ACC112 (cell line): Measurements from ENCODE around the gene B4GALNT4.

ENCODE experiments used
- H2AFZ ChIP-seq: fragments of 200-600 bp; sonication (generic); one replicate; pipeline ENCODE4 v1.6.0; 2017; ENCODE audit warnings: antibody characterized with exemption, low read length; ENCODE audit not compliant: unreplicated experiment
- H3K27ac ChIP-seq: fragments of 200-600 bp; sonication (generic); 2 replicates; pipeline ENCODE4 v1.5.1; 2014; ENCODE audit warnings: low read depth, mild to moderate bottlenecking, antibody characterized with exemption, low read length, moderate library complexity
- H3K27me3 ChIP-seq: fragments of 200-600 bp; sonication (generic); 2 replicates; pipeline ENCODE4 v1.6.1; 2014; ENCODE audit warnings: mild to moderate bottlenecking, antibody characterized with exemption, low read length, moderate library complexity, mixed read lengths; ENCODE audit not compliant: insufficient read depth
- H3K36me3 ChIP-seq: fragments of 200-600 bp; sonication (generic); 2 replicates; pipeline ENCODE4 v1.6.1; 2016; ENCODE audit warnings: mild to moderate bottlenecking, antibody characterized with exemption, low read length, moderate library complexity, mixed read lengths; ENCODE audit not compliant: insufficient read depth
- H3K4me1 ChIP-seq: fragments of 200-600 bp; sonication (generic); one replicate; pipeline ENCODE4 v1.6.1; 2016; ENCODE audit warnings: low read length, mixed read lengths; ENCODE audit not compliant: insufficient read depth, unreplicated experiment, control insufficient read depth
- H3K4me3 ChIP-seq: fragments of 200-600 bp; sonication (generic); 2 replicates; pipeline ENCODE4 v1.5.1; 2014; ENCODE audit warnings: mild to moderate bottlenecking, low read depth, low read length
- H3K79me2 ChIP-seq: fragments of 200-600 bp; sonication (generic); one replicate; pipeline ENCODE4 v1.6.0; 2016; ENCODE audit warnings: low read length; ENCODE audit not compliant: control insufficient read depth, unreplicated experiment, insufficient read depth

Gene B4GALNT4

DNA sequence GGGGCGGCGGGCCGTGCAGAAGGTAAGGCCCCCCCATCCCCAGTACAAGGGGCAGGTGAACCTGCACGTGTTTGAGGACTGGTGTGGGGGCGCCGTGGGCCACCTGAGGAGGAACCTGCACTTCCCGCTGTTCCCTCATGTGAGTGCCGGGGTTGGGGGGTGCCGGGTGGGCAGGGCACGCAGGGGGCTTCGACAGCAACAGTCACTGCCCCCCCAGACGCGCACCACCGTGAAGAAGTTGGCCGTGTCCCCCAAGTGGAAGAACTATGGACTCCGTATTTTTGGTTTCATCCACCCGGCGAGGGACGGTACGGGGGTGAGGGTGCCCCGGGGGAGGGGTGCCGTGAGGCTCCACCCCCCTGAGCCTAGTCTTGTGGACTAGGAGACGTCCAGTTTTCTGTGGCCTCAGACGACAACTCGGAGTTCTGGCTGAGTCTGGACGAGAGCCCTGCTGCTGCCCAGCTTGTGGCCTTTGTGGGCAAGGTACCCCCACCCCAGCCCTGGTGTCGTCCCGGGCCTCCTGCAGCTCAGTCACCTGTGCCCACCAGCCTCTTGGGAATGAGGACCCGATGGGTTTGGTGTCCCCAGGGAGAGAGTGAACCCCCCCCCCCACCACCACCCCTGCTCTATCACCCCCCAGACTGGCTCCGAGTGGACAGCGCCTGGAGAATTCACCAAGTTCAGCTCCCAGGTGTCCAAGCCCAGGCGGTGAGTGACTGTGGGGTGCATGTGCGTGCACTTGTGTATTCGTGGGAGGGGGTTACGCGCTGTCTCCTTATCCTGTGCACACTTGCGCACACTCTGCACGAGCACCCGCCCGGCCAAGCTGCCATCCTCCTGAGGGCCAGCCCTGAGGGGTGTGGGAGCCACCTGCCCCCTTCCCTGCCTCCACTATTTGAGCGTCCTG, 3.8 kb downstream of the B4GALNT4 start:
- no peak overlapping the region for H3K27ac ChIP-seq
- H3K4me3 ChIP-seq = no peak overlapping the region
- peaks cover 17% of the 10 kb centered on the region for H3K27me3 ChIP-seq
- no peaks in the 10 kb centered on the region for H3K4me1 ChIP-seq
- no peaks in the 10 kb centered on the region for H3K36me3 ChIP-seq
- no peak overlapping the region for H2AFZ ChIP-seq
- H3K79me2 ChIP-seq = no peaks in the 10 kb centered on the region

DNA sequence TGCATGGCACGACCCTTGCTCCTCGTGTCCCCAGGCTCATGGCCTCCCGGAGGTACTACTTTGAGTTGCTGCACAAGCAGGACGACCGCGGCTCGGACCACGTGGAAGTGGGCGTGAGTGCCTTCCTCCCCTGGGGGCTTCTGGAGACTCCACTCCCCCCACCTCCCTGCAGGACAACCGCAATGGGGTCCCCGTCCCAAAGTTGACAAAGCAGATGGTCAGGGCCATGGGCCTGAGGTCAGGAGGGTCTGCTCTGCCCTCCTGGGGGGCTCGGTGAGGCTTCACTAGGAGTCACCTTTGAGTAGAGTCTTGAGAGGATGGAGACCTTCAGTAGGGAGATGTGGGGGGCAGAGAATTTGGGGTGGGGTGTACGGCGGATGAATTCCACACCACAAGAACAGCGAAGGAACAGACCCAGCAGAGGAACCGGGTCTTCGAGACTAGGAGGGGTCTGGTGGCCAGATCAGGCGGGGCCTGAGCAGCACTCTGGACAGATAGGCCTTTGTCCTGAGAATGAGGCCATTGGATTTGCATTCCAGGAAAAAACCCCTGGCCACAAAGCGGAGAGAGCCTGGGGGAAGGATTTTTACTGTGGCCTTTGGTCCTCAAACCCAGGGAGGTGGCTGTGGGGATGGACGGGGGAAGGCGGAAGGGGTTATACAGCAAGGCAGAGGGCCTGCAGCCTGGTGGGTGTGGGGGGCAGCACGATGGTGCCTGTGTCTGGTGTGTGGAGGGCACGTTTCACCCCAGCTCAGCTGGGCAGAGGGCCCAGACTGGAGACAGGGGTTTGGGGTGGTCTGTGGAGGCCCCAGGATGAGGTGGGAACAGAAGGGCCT, 4.6 kb downstream of the B4GALNT4 start:
- no peaks in the 10 kb centered on the region for H3K36me3 ChIP-seq
- no peaks in the 10 kb centered on the region for H3K4me1 ChIP-seq
- no peak overlapping the region for H3K4me3 ChIP-seq
- no peak overlapping the region for H3K27ac ChIP-seq
- no peaks in the 10 kb centered on the region for H3K79me2 ChIP-seq
- H2AFZ ChIP-seq = no peak overlapping the region
- H3K27me3 ChIP-seq = peaks cover 10% of the 10 kb centered on the region

DNA sequence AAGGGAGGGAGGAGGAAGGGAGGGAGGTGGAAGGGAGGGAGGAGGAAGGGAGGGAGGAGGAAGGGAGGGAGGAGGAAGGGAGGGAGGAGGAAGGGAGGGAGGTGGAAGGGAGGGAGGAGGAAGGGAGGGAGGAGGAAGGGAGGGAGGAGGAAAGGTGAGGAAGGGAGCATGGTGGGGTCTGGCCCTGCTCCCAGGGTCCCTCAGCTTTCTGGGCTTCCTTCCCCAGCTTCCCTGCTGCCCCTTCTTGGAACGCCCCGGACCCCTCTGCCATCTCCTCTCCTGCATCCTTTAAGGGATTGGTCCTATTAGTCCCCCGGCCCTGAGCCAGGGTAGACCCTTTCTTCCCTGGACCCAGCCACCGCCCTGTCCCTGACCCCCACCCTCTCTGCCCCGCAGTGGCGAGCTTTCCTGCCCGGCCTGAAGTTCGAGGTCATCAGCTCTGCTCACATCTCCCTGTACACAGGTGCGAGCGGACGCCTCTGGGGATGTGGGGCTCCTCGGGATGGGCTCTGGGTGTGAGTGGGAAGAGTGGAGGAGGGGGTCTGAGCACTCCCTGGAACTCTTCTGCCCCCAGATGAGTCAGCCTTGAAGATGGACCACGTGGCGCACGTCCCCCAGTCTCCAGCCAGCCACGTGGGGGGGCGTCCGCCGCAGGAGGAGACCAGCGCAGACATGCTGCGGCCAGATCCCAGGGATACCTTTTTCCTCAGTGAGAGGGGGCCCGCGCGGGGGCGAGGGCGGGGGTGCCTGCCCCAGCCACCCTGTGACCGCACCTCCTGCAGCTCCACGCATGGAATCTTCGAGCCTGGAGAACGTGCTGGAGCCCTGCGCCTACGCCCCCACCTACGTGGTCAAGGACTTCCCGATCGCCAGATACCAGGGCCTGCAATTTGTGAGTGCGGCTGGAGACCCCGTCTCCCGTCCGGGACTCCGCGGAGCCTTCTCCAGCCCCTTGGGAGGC, 6.0 kb downstream of the B4GALNT4 start:
- H2AFZ ChIP-seq = no peak overlapping the region
- no peaks in the 10 kb centered on the region for H3K36me3 ChIP-seq

DNA sequence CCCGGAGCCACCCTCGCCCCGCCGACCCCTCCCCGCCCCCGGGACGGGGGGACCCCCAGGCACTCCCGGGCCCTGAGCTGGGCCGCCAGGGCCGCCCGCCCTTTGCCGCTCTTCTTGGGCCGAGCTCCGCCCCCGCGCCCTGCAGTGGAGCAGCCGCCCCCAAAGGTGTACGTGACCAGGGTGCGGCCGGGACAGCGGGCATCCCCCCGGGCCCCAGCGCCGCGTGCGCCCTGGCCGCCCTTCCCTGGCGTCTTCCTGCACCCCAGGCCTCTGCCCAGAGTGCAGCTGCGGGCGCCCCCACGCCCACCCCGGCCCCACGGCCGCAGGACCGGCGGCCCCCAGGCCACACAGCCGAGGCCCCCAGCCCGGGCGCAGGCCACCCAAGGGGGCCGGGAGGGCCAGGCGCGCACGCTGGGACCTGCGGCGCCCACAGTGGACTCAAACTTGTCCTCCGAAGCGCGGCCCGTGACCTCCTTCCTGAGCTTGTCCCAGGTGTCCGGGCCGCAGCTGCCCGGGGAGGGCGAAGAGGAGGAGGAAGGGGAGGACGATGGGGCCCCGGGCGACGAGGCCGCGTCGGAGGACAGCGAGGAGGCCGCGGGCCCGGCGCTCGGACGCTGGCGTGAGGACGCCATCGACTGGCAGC, 7.4 kb downstream of the B4GALNT4 start:
- Histone ChIP-seq H2AFZ (no peak overlapping the region), H3K27ac (no peak overlapping the region), H3K36me3 (no peaks in the 10 kb centered on the region), H3K27me3 (no peaks in the 10 kb centered on the region), H3K4me1 (no peaks in the 10 kb centered on the region), H3K4me3 (no peak overlapping the region), H3K79me2 (no peaks in the 10 kb centered on the region)

More for the DNA sequence above, 6.0 kb downstream of the B4GALNT4 start:
- H3K79me2 ChIP-seq = no peaks in the 10 kb centered on the region
- peaks cover 6% of the 10 kb centered on the region for H3K27me3 ChIP-seq
- H3K27ac ChIP-seq = no peak overlapping the region
- no peaks in the 10 kb centered on the region for H3K4me1 ChIP-seq
- no peak overlapping the region for H3K4me3 ChIP-seq

DNA sequence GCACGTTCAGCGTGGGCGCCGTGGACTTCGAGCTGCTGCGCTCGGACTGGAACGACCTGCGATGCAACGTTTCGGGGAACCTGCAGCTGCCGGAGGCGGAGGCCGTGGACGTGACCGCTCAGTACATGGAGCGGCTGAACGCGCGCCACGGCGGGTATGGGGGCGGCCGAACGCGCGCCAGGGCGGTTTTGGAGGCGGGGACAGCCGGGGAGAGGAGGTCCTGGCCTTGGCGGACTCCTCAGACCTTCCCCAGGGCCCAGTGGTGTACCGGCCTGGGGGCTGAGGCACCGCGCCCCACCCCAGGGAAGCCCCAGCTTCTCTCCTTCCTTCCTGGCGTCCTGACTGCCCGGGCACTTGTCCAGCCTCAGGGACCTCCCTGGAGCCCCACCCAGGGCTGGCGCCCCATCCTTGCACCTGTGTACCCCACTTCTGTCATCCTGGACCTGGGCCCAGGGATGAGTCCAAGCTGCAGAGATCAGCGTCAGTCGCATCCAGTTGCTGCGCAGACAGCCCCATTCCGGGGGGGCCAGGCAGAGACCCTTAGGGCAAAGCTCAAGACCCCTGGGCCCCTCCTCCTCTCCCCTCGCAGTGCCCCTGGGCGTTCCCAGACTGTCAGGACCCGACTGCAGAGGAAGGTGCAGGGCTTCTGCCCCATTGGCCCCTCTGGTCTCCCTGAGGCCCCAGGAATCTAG, 8.0 kb downstream of the B4GALNT4 start:
- H3K27me3 ChIP-seq = no peaks in the 10 kb centered on the region
- H3K79me2 ChIP-seq = no peaks in the 10 kb centered on the region
- H3K27ac ChIP-seq = no peak overlapping the region
- H3K4me1 ChIP-seq = no peaks in the 10 kb centered on the region
- H2AFZ ChIP-seq = no peak overlapping the region
- H3K4me3 ChIP-seq = no peak overlapping the region
- no peaks in the 10 kb centered on the region for H3K36me3 ChIP-seq

DNA sequence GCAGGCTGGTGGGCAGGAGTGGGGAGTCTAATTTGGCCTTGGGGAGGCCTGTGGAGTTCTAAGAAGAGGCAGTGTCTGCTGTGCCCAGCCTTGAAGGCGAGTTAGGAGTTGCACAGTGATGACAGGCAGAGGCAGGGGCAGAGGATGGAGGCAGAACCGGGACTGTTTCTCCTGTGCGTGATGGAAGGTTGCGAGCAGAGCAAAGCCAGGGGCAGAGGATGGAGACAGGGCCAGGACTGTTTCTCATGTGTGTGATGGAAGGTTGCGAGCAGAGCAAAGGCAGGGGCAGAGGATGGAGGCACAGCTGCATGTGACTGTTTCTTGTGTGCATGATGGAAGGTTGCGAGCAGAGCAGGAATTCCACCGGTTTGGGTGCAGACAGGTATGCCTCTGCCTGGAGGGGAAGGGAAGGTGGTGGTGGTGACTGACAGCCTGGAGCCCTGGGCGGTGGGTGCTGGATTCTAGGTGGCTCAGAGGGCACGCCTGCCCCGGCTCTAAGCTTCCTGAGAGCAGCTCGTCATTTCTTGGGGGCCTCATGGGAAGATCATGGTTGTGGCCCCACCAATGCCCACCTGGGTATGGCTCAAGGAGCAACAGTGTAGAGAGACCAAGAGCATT, 8.7 kb downstream of the B4GALNT4 start:
- H2AFZ ChIP-seq = no peak overlapping the region
- H3K4me3 ChIP-seq = no peak overlapping the region
- no peak overlapping the region for H3K27ac ChIP-seq
- no peaks in the 10 kb centered on the region for H3K79me2 ChIP-seq
- no peaks in the 10 kb centered on the region for H3K4me1 ChIP-seq
- no peaks in the 10 kb centered on the region for H3K27me3 ChIP-seq
- H3K36me3 ChIP-seq = no peaks in the 10 kb centered on the region

DNA sequence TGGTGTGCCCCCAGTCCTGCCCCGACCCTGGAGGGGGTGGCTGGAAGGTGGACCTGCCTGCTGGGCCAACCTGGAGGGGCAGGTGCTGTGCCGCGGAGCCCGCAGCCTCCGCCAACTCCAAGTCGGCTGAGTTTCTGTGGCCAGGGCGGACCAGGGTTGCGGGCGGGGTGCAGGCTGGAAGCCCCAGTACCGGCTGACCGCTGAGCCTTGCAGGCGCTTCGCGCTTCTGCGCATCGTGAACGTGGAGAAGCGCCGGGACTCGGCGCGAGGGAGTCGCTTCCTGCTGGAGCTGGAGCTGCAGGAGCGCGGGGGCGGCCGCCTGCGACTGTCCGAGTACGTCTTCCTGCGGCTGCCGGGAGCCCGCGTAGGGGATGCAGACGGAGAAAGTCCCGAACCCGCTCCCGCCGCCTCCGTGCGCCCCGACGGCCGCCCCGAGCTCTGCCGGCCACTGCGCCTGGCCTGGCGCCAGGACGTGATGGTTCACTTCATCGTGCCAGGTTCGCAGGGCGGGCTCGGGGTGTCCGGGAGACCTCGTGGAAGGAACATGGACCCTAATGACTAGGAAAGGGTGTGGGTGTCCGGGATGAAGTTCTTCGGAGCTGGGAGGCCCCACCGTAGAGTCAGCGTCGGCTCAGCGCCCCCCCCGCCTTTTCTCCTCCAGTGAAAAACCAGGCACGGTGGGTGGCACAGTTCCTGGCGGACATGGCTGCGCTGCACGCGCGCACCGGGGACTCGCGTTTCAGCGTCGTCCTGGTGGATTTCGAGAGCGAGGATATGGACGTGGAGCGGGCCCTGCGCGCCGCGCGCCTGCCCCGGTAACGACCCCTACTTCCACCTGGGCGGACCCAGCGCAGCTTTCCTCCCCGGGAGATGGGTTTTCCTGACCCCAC, 10.2 kb downstream of the B4GALNT4 start:
- no peak overlapping the region for H3K27ac ChIP-seq
- H3K4me1 ChIP-seq = no peaks in the 10 kb centered on the region
- H2AFZ ChIP-seq = no peak overlapping the region
- no peaks in the 10 kb centered on the region for H3K36me3 ChIP-seq
- H3K4me3 ChIP-seq = no peak overlapping the region
- H3K27me3 ChIP-seq = no peaks in the 10 kb centered on the region
- H3K79me2 ChIP-seq = no peaks in the 10 kb centered on the region

DNA sequence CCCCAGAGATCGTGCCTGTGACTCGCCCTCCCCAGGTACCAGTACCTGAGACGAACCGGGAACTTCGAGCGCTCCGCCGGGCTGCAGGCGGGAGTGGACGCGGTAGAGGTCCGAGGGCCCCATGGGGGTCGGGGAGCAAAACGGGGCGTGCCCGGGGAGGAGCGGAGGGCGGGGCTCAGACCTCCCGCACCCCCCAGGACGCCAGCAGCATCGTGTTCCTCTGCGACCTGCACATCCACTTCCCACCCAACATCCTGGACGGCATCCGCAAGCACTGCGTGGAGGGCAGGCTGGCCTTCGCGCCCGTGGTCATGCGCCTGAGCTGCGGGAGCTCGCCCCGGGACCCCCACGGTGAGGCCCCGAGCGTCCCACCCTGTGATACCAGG, 10.8 kb downstream of the B4GALNT4 start:
- no peak overlapping the region for H3K4me3 ChIP-seq
- no peak overlapping the region for H3K27ac ChIP-seq
- H3K79me2 ChIP-seq = no peaks in the 10 kb centered on the region
- no peaks in the 10 kb centered on the region for H3K4me1 ChIP-seq
- H3K36me3 ChIP-seq = no peaks in the 10 kb centered on the region
- no peaks in the 10 kb centered on the region for H3K27me3 ChIP-seq
- H2AFZ ChIP-seq = no peak overlapping the region

DNA sequence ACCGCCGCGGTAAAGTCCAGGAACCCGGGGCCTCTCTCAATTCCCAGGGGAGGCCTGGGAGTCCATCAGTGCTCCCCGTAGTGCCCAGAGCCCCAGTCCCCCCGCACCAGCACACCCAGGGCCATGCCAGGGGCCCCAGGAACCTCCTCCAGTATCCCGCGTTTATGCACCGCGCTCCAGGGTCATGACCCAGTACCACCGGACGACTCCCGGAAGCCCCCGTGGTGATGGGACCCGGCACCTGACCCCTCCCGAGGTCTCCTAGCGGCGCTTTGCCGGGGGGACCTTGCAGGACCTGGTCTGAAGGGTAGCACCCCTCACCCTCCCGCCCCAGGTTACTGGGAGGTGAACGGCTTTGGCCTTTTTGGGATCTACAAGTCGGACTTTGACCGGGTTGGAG, 11.2 kb downstream of the B4GALNT4 start:
- Histone ChIP-seq H3K79me2 (no peaks in the 10 kb centered on the region), H3K27me3 (no peaks in the 10 kb centered on the region), H2AFZ (no peak overlapping the region), H3K4me3 (no peak overlapping the region), H3K27ac (no peak overlapping the region), H3K4me1 (no peaks in the 10 kb centered on the region), H3K36me3 (no peaks in the 10 kb centered on the region)
